Measurements from ENCODE around the gene RAB12.

RAB12 gene

GRCh38 chr18:8660316-8660715 lies 51.1 kb downstream of the RAB12 start:
- no peak for DNase-seq (ENCODE audit: extremely low read depth, low read depth)
- no peak for TF ChIP-seq CTCF (IDR thresholded peaks at IDR 0.05; ENCODE audit: low read depth, low read length)

- DNase-seq (ENCODE audit: extremely low read depth, low read depth): no peak
- TF ChIP-seq CTCF (IDR thresholded peaks at IDR 0.05; ENCODE audit: low read depth, low read length): no peak
Observed at GRCh38 chr18:8661754-8662559, 52.7 kb downstream of the RAB12 start.

GRCh38 chr18:8662560-8663255 lies 53.5 kb downstream of the RAB12 start:
- DNase-seq (ENCODE audit: extremely low read depth, low read depth): no peak
- TF ChIP-seq CTCF (IDR thresholded peaks at IDR 0.05; ENCODE audit: low read depth, low read length): no peak

GRCh38 chr18:8667846-8668245 lies 58.6 kb downstream of the RAB12 start:
- DNase-seq (ENCODE audit: extremely low read depth, low read depth): no peak
- no peak for TF ChIP-seq CTCF (IDR thresholded peaks at IDR 0.05; ENCODE audit: low read depth, low read length)

GRCh38 chr18:8668381-8668780 lies 59.1 kb downstream of the RAB12 start:
- DNase-seq (ENCODE audit: extremely low read depth, low read depth): no peak
- no peak for TF ChIP-seq CTCF (IDR thresholded peaks at IDR 0.05; ENCODE audit: low read depth, low read length)

- no peak for DNase-seq (ENCODE audit: extremely low read depth, low read depth)
- TF ChIP-seq CTCF (IDR thresholded peaks at IDR 0.05; ENCODE audit: low read depth, low read length): no peak
Observed at GRCh38 chr18:8669571-8669970, 60.3 kb downstream of the RAB12 start.
